ENCODE data around the gene ADAMTS10. TPM values are rescaled to one million over a fixed set of nuclear protein-coding genes. Genes with fewer than 3 reads are reported as not detected.

Gene ADAMTS10
- total and polyA plus RNA-seq, 2 of the 13 experiments (the other 11 are each of a cell fraction or from before 2014, with no cell fraction given), result 0.49 to 1.7 TPM

DNA sequence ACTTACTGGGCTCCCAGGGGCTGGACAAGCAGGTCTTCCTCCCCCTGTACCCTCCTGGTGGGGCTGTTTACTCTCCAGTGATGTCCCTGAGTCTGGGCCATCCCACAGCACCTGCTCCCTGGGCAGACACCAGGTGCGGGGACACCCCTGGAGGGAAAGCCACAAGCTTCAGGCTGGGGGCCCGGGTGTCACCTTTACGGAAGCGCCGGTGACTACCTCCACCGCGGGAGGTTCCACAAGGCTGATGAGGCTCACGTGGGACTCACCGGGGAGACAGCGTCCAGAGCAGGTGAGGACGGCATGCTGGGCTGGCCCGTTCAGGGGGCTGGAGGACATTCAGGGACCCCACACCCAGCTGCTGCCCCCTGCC, 44.8 kb upstream of the ADAMTS10 start (continued):
- TF ChIP-seq, protein P1, sequence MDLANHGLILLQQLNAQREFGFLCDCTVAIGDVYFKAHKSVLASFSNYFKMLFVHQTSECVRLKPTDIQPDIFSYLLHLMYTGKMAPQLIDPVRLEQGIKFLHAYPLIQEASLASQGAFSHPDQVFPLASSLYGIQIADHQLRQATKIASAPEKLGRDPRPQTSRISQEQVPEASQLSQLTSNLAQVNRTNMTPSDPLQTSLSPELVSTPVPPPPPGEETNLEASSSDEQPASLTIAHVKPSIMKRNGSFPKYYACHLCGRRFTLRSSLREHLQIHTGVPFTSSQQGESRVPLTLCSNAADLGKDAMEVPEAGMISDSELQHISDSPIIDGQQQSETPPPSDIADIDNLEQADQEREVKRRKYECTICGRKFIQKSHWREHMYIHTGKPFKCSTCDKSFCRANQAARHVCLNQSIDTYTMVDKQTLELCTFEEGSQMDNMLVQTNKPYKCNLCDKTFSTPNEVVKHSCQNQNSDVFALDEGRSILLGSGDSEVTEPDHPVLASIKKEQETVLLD (CRISPR knock-in tag; IDR thresholded peaks at IDR 0.05; ENCODE audit: low read depth), result no peak
- TF ChIP-seq MAZ (IDR thresholded peaks at IDR 0.05; ENCODE audit: borderline replicate concordance, low read depth, low read length) (no peak), MAZ (CRISPR knock-in tag; IDR thresholded peaks at IDR 0.05; ENCODE audit: low read depth) (no peak)

DNA sequence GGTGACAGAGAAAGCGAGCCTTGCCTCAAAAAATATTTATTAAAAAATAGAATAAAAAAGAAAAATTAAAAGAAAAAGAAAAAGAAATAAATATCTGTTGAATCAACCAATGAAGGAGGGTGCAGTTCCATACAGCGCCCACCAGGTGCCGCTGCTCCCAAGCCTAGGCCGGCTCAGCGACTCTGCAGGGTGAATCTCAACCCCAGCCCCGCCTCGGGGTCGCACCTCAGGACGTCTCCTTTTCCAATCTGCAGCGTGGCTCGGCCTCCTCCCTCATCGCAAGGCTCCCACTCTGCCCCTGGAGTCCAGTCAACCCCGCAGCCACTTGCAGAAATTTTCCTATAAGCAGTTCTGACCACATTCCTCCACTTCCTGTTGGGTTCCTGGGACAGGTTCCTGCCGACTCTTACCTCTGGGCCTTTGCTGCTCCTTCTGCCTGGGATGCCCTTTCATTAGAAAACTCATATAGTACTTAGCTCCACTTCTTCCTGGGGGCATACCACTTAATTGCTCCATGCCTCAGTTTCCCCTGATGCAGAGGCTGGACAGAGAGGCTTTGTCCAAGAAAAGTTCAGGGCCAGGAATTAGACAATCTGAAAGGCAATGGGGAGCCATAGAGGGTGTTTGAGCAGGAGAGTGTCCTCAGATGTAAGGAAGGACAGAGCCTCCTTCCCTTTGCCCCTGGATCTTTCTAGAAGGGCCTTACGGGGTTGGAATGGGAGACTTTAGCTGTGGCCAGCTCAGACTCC, 44.2 kb upstream of the ADAMTS10 start:
- intact Hi-C loops (cut with micrococcal nuclease; ENCODE audit: unreplicated experiment), result loop anchor here (1.0 kb wide), 1 partner anchor 40 kb away; no protein-coding TSS in a partner anchor
- H3K27ac ChIP-seq (ENCODE audit: extremely low read length, insufficient read depth, low read length), result no peak overlapping the region
- in situ Hi-C loops (cut with HindIII; ENCODE audit: extremely low pct_ligation_motif_present, low pct_unique_long_range_greater_than_20kb), result loop anchor here (5.0 to 25.0 kb wide), 2 partner anchors 38 to 433 kb away; partner anchors contain the start of gene OR1M1
- H3K9ac ChIP-seq (ENCODE audit: insufficient read depth, low read depth, low read length), result no peak overlapping the region
- WGBS (ENCODE audit: low lambda C conversion rate), result 7% methylated on average over 8 of the region's 15 CpGs
- DNase-seq (ENCODE audit: low spot score), result no peak
- no peaks in the 10 kb centered on the region for H3K36me3 ChIP-seq (replicated peaks in 1 of 2; ENCODE audit: control insufficient read depth in 1 of 2, insufficient read depth in 2 of 2, low read length in 2 of 2)
- no peaks in the 10 kb centered on the region for H4K20me1 ChIP-seq (ENCODE audit: insufficient read depth, low read length)
- peak overlapping the region; percentile 90 for H3K4me2 ChIP-seq (ENCODE audit: low read depth, low read length)
- H3K4me3 ChIP-seq (replicated peaks in 1 of 3; ENCODE audit: insufficient read depth in 1 of 3, low read depth in 2 of 3, low read length in 3 of 3), result peak overlapping the region; percentile 32 to 65 (median 44); a peak in 3 of 6 replicates
- no peaks in the 10 kb centered on the region for H3K9me3 ChIP-seq (ENCODE audit: low read length)
- H3K4me1 ChIP-seq (ENCODE audit: insufficient read depth, low read length), result 0 out of 2 replicates have a peak, but pooled peaks cover 5% of the 10 kb centered on the region
- H2AFZ ChIP-seq (ENCODE audit: low read length), result peak overlapping the region; percentile 97
- H3K79me2 ChIP-seq (ENCODE audit: insufficient read depth, low read length), result no peaks in the 10 kb centered on the region
- no TSS peak for BruUV-seq (replicated peaks)
- ChIA-PET CTCF (ENCODE audit: low intra/inter-chr PET ratio, low total read pairs) (interaction anchor here (1.3 to 1.9 kb wide), 2 partner anchors 39 to 425 kb away, joined by 10 to 26 read pairs; no protein-coding TSS in a partner anchor), POLR2A (no interaction called here)
- peaks cover 0 to 40% of the 10 kb centered on the region in 2 experiments; a peak in 3 of 5 replicates for H3K27me3 ChIP-seq (ENCODE audit: control insufficient read depth in 1 of 2, insufficient read depth in 2 of 2, low read length in 2 of 2)
- FAIRE-seq, result no peak
- ATAC-seq, result peak; percentile 69
- TF ChIP-seq ZNF7 (CRISPR knock-in tag; IDR thresholded peaks at IDR 0.05), result peak; percentile 65; the same call in 1 of the 2 replicates
- TF ChIP-seq ELF3 (CRISPR knock-in tag; IDR thresholded peaks at IDR 0.05), result peak; percentile 19; the same call in 1 of the 2 replicates
- TF ChIP-seq, protein P2, sequence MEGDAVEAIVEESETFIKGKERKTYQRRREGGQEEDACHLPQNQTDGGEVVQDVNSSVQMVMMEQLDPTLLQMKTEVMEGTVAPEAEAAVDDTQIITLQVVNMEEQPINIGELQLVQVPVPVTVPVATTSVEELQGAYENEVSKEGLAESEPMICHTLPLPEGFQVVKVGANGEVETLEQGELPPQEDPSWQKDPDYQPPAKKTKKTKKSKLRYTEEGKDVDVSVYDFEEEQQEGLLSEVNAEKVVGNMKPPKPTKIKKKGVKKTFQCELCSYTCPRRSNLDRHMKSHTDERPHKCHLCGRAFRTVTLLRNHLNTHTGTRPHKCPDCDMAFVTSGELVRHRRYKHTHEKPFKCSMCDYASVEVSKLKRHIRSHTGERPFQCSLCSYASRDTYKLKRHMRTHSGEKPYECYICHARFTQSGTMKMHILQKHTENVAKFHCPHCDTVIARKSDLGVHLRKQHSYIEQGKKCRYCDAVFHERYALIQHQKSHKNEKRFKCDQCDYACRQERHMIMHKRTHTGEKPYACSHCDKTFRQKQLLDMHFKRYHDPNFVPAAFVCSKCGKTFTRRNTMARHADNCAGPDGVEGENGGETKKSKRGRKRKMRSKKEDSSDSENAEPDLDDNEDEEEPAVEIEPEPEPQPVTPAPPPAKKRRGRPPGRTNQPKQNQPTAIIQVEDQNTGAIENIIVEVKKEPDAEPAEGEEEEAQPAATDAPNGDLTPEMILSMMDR (CRISPR knock-in tag; IDR thresholded peaks at IDR 0.05), result peak; percentile 80
- TF ChIP-seq, protein P3, sequence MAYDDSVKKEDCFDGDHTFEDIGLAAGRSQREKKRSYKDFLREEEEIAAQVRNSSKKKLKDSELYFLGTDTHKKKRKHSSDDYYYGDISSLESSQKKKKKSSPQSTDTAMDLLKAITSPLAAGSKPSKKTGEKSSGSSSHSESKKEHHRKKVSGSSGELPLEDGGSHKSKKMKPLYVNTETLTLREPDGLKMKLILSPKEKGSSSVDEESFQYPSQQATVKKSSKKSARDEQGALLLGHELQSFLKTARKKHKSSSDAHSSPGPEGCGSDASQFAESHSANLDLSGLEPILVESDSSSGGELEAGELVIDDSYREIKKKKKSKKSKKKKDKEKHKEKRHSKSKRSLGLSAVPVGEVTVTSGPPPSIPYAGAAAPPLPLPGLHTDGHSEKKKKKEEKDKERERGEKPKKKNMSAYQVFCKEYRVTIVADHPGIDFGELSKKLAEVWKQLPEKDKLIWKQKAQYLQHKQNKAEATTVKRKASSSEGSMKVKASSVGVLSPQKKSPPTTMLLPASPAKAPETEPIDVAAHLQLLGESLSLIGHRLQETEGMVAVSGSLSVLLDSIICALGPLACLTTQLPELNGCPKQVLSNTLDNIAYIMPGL (CRISPR knock-in tag; IDR thresholded peaks at IDR 0.05; ENCODE audit: borderline replicate concordance in 1 of 2, low read depth in 1 of 2), result 0 out of 4 replicates have a peak, but pooled peaks of 1 of the 2 experiments have one; percentile 18
- TF ChIP-seq SMC3 (IDR thresholded peaks at IDR 0.05; ENCODE audit: low read length), result peak; percentile 57
- peak; percentile 82 for TF ChIP-seq ZMYM3 (CRISPR knock-in tag; IDR thresholded peaks at IDR 0.05)
- peak; percentile 18; the same call in 1 of the 2 replicates for TF ChIP-seq SALL1 (CRISPR knock-in tag; IDR thresholded peaks at IDR 0.05)
- no peak for TF ChIP-seq ZNF124 (CRISPR knock-in tag; IDR thresholded peaks at IDR 0.05)
- peak; percentile 79 for TF ChIP-seq STAG1 (CRISPR knock-in tag; IDR thresholded peaks at IDR 0.05)

Data from HepG2 (cell line).